H7 (cell line): Measurements from ENCODE around the gene ERCC2. TPM values are rescaled to one million over a fixed set of nuclear protein-coding genes. Genes with fewer than 3 reads are reported as not detected.
"Not testable (repeated sequence)": the region's sequence is repeated elsewhere in the genome, so short reads cannot be mapped to it uniquely, and the experiment has no call there.

Experiments used
- DNase-seq: peaks from one replicate; pipeline ENCODE4 v3.0.0; 2012
- H3K27me3 ChIP-seq: 2 replicates; pipeline ENCODE4 v1.6.0; 2011; ENCODE audit warnings: mild to moderate bottlenecking, low read length; ENCODE audit not compliant: control insufficient read depth, insufficient read depth
- H3K36me3 ChIP-seq: replicated peaks from 2 replicates; pipeline ENCODE4 v1.5.1; 2011; ENCODE audit warnings: low read length; ENCODE audit not compliant: control insufficient read depth, insufficient read depth
- H3K4me3 ChIP-seq: 2 replicates; pipeline ENCODE4 v1.5.1; 2011; ENCODE audit warnings: low read depth, mild to moderate bottlenecking, control low read depth, low read length, moderate library complexity; ENCODE audit not compliant: insufficient read depth
- total RNA-seq: library from RNA; depleted of rRNA; stranded (reverse); fragments of >200 nt; shearing (Covaris generic); gene quantifications from 2 replicates; pipeline ENCODE4 v1.2.3, GENCODE V29; 2014

The ERCC2 gene
- total RNA-seq, 1 experiment from 2014 or later, result 54.2 TPM

- no peak for DNase-seq
- H3K27me3 ChIP-seq, result peaks cover 15% of the 10 kb centered on the region
Measured at GRCh38 chr19:45320997-45321775, 49.2 kb downstream of the ERCC2 start.

GRCh38 chr19:45315304-45315703, 55.1 kb downstream of the ERCC2 start:
- Histone ChIP-seq H3K4me3 (no peak overlapping the region), H3K27me3 (peaks cover 13% of the 10 kb centered on the region), H3K36me3 (no peaks in the 10 kb centered on the region)
- DNase-seq, result no peak

More at GRCh38 chr19:45320997-45321775, 49.2 kb downstream of the ERCC2 start:
- Histone ChIP-seq H3K4me3 (no peak overlapping the region), H3K36me3 (no peaks in the 10 kb centered on the region)

GRCh38 chr19:45314708-45315245, 55.6 kb downstream of the ERCC2 start:
- H3K4me3 ChIP-seq, result no peak overlapping the region
- peaks cover 13% of the 10 kb centered on the region for H3K27me3 ChIP-seq
- no peaks in the 10 kb centered on the region for H3K36me3 ChIP-seq
- no peak for DNase-seq

GRCh38 chr19:45312285-45312684, 58.1 kb downstream of the ERCC2 start:
- H3K36me3 ChIP-seq, DNase-seq, H3K4me3 ChIP-seq: not testable (repeated sequence)
- H3K27me3 ChIP-seq, result peaks cover 13% of the 10 kb centered on the region

GRCh38 chr19:45311621-45312020, 58.8 kb downstream of the ERCC2 start:
- DNase-seq, result no peak
- Histone ChIP-seq H3K4me3 (no peak overlapping the region), H3K36me3 (no peaks in the 10 kb centered on the region), H3K27me3 (peaks cover 13% of the 10 kb centered on the region)

- not testable (repeated sequence) for H3K27me3 ChIP-seq, H3K36me3 ChIP-seq, H3K4me3 ChIP-seq, DNase-seq
Measured at GRCh38 chr19:45309322-45309721, 61.1 kb downstream of the ERCC2 start.

- H3K36me3 ChIP-seq, result no peaks in the 10 kb centered on the region
- no peak for DNase-seq
- H3K4me3 ChIP-seq, result no peak overlapping the region
- H3K27me3 ChIP-seq, result peaks cover 5% of the 10 kb centered on the region
Measured at GRCh38 chr19:45307361-45307760, 63.0 kb downstream of the ERCC2 start.

- Histone ChIP-seq H3K4me3 (no peak overlapping the region), H3K27me3 (peaks cover 5% of the 10 kb centered on the region), H3K36me3 (no peaks in the 10 kb centered on the region)
- DNase-seq, result peak; percentile 87
Measured at GRCh38 chr19:45306518-45307027, 63.8 kb downstream of the ERCC2 start.

GRCh38 chr19:45306040-45306439, 64.3 kb downstream of the ERCC2 start:
- H3K4me3 ChIP-seq, result no peak overlapping the region
- DNase-seq, result no peak
- peaks cover 5% of the 10 kb centered on the region for H3K27me3 ChIP-seq
- no peaks in the 10 kb centered on the region for H3K36me3 ChIP-seq

GRCh38 chr19:45305421-45305820, 65.0 kb downstream of the ERCC2 start:
- Histone ChIP-seq H3K36me3 (no peaks in the 10 kb centered on the region), H3K27me3 (peaks cover 5% of the 10 kb centered on the region), H3K4me3 (no peak overlapping the region)
- peak; percentile 79 for DNase-seq

GRCh38 chr19:45305007-45305406, 65.4 kb downstream of the ERCC2 start:
- Histone ChIP-seq H3K27me3 (peaks cover 5% of the 10 kb centered on the region), H3K36me3 (no peaks in the 10 kb centered on the region), H3K4me3 (no peak overlapping the region)
- DNase-seq, result no peak

GRCh38 chr19:45304141-45304926, 66.0 kb downstream of the ERCC2 start:
- no peak for DNase-seq
- Histone ChIP-seq H3K27me3 (peaks cover 5% of the 10 kb centered on the region), H3K4me3 (no peak overlapping the region), H3K36me3 (0 out of 2 replicates have a peak, but pooled peaks cover under 1% of the 10 kb centered on the region)

- no peak for DNase-seq
- Histone ChIP-seq H3K36me3 (0 out of 2 replicates have a peak, but pooled peaks cover 2% of the 10 kb centered on the region), H3K27me3 (peaks cover 5% of the 10 kb centered on the region), H3K4me3 (no peak overlapping the region)
Measured at GRCh38 chr19:45303269-45304060, 66.9 kb downstream of the ERCC2 start.

GRCh38 chr19:45302416-45302815, 68.0 kb downstream of the ERCC2 start:
- DNase-seq, result no peak
- Histone ChIP-seq H3K27me3 (peaks cover 5% of the 10 kb centered on the region), H3K4me3 (no peak overlapping the region), H3K36me3 (0 out of 2 replicates have a peak, but pooled peaks cover 2% of the 10 kb centered on the region)
